OCI-LY7 (cell line): ENCODE measurements around the gene JAK3.

ENCODE experiments used
- CTCF ChIP-seq: fragments of 200-600 bp; sonication (generic); conservative IDR thresholded peaks from 2 replicates; pipeline ENCODE4 v1.5.1; 2014; ENCODE audit warnings: mild to moderate bottlenecking, antibody characterized with exemption, low read length, moderate library complexity, mixed read lengths
- EZH2phosphoT487 ChIP-seq: fragments of 200-600 bp; sonication (generic); IDR thresholded peaks from 2 replicates; pipeline ENCODE4 v1.6.1; 2018; ENCODE audit warnings: low read depth, borderline replicate concordance, mild to moderate bottlenecking, mixed run types, antibody characterized with exemption, low read length, moderate library complexity, mixed read lengths

- TF ChIP-seq EZH2phosphoT487 (no peak), CTCF (no peak)
These were observed 21.4 kb upstream of the JAK3 start for GRCh38 chr19:17869114-17869608.
